GM12801 (cell line): ENCODE results near the gene SUSD3.

Experiments
- TF ChIP-seq, protein P1 (sequence below): IDR thresholded peaks from one replicate; pipeline ENCODE4 v1.5.1; 2011; ENCODE audit warnings: control low read depth; ENCODE audit not compliant: insufficient read length; ENCODE audit errors: extremely low read depth

The SUSD3 gene

DNA sequence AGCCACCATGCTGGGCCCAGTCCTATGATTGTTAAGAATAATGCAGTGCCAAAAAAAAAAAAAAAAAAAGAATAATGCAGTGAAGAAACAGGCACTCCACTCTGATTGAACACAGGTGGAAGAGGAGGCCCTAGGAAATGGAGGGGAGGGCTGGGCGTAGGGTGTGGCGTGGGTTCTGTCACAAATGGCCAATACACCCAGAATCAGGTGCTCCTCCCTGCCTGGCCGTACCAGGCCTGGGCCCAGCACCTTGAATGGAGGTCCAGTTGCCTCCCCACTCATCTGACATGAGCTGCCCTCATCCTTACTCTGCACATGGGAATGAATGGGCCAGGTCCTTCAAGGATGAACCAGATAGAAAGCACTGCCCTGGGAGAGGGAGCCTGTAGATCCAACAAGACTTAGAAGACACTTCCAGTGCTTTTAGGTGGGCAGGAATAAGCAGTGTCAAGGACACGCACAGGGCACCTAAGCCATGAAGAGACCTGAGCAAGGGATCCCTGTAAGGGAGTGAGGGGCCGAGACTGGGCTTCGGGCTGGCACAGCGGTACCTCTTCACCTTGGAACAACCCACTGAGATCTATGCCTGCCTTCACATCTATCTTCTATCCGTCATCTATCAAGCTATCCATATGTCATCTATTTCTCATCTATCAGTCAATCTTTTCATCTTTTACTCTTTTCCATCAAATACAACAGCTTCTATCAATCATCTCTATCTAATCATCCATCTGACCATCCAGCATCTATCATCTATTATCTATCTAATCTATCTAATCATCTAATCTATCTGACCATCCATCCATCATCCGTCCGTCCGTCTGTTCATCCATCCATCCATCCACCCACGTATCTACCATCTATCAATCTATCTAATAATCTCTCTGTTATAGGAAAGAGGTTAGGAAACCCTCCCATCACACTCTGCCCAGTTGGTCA is 59.7 kb downstream of the SUSD3 start:
- TF ChIP-seq, protein P1, sequence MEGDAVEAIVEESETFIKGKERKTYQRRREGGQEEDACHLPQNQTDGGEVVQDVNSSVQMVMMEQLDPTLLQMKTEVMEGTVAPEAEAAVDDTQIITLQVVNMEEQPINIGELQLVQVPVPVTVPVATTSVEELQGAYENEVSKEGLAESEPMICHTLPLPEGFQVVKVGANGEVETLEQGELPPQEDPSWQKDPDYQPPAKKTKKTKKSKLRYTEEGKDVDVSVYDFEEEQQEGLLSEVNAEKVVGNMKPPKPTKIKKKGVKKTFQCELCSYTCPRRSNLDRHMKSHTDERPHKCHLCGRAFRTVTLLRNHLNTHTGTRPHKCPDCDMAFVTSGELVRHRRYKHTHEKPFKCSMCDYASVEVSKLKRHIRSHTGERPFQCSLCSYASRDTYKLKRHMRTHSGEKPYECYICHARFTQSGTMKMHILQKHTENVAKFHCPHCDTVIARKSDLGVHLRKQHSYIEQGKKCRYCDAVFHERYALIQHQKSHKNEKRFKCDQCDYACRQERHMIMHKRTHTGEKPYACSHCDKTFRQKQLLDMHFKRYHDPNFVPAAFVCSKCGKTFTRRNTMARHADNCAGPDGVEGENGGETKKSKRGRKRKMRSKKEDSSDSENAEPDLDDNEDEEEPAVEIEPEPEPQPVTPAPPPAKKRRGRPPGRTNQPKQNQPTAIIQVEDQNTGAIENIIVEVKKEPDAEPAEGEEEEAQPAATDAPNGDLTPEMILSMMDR = no peak

DNA sequence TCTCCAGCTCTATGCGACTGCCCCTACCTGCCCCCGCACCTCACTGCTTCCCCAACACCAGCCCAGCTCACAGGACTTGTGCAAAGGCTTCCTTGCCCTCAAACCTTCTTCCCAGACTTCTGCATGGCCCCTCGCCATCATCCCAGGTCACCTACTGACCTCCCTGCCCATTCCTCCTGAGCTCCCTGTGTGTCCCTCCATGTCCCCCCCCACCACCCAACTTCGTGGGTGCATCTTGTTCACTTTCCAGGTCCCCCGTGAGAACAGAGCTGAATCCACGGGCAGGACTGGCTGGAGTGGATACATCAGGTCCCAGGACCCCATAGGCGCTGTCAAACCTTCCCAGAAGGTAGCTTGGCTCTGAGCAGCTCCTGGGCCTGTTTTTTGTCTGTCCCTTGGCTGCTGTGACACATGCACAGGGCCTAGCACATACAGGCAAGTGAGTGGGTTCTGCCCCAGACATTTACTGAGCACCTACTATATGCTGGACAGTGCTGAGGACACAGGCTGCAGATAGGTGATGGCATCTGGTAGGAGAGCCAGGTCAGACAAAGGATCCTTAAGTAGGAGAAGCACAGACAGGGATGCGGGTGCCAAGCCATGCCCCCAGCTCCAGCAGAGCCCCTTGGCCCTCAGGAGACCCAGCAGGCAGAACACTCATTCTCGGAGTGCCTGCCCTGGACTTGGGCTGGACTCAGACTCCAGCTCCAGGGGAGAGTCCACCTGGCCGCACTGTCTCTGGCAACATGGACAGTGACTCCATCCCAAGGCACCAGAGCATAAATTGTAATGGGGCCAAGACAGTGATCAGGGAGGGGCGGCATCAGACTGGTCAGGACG is 60.6 kb downstream of the SUSD3 start:
- TF ChIP-seq, protein P1 = no peak

DNA sequence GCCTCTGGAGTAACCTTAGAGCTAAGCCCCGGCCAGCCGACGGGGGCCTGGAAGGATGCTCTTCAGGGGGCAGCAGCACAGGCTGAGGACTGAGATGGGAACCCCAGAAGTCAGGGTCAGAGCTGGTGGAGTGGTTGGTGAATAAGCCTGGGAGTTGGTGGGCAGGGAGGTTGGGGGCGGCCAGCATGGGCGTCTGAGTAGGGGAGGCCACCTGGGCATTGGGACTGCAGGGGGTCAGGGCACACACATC is 61.1 kb downstream of the SUSD3 start:
- TF ChIP-seq, protein P1 = no peak

GRCh38 chr9:93119953-93120845 is 61.7 kb downstream of the SUSD3 start:
- TF ChIP-seq, protein P1 = no peak

DNA sequence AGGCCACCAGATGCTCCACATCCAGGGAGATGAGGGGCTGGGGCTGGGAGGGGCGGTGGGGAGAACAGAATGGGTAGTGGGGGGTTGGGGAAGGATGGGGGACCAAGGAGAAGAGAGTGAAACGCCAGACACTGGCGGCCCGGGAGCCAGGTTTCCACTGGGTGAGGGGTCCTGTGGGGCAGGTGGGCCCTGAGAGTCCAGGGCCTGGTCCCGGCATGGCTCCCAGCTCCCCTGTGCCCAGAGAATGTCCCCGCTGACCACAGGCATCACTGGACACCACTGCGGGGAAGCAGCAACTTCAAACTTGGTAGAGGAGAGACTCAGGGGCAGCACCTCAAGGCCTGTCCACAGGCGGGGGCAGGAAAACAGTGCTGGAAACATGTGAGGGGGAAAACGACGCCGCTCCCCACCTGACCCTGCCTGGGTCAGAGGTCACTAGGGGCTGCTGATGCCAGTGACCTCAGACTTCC is 62.4 kb downstream of the SUSD3 start:
- TF ChIP-seq, protein P1 = no peak

- TF ChIP-seq, protein P1 = no peak
Observed at GRCh38 chr9:93121316-93122241, 63.1 kb downstream of the SUSD3 start.
